ENCODE results near the gene CEPT1.

GRCh38 chr1:111145963-111146768 lies 6.1 kb downstream of the CEPT1 start:
- TF ChIP-seq CTCF (IDR thresholded peaks at IDR 0.05) (no peak), EP300 (IDR thresholded peaks at IDR 0.05) (no peak), POLR2A (IDR thresholded peaks at IDR 0.05) (no peak), POLR2AphosphoS5 (IDR thresholded peaks at IDR 0.05) (no peak)
